PC-9 (cell line): ENCODE results near the gene CDKN3. TPM values are rescaled to one million over a fixed set of nuclear protein-coding genes. Genes with fewer than 3 reads are reported as not detected.
"Not testable (repeated sequence)": the region's sequence is repeated elsewhere in the genome, so short reads cannot be mapped to it uniquely, and the experiment has no call there.

Experiments
- BruUV-seq: library from RNA; stranded (reverse); fragments of 400-500 nt; replicated peaks from 2 replicates; lab custom pipeline; 2021; lab: Mats Ljungman, UMichigan
- CTCF ChIA-PET: fragments of 300-600 bp; sonication (Branson Sonifier 250); formaldehyde crosslinking; loops from one replicate; lab custom pipeline; 2022; ENCODE audit warnings: antibody characterized with exemption; lab: Charles Lee
- POLR2A ChIA-PET: fragments of 300-600 bp; sonication (Branson Sonifier 250); formaldehyde crosslinking; loops from one replicate; lab custom pipeline; 2022; ENCODE audit warnings: antibody characterized with exemption; ENCODE audit not compliant: unreplicated experiment; lab: Charles Lee
- DNase-seq, 2 experiments: peaks; one replicate each; pipeline versions ENCODE4 v3.0.0 to v3.0.0-alpha.2; 2015 to 2022; ENCODE audit warnings: mixed read lengths in 1 of 2
- H2AFZ ChIP-seq: fragments of 200-600 bp; sonication (generic); 2 replicates; pipeline ENCODE4 v1.8.1; 2017; ENCODE audit warnings: antibody characterized with exemption
- H3F3A ChIP-seq: fragments of 200-600 bp; sonication (generic); 2 replicates; pipeline ENCODE4 v1.8.1; 2017; ENCODE audit warnings: antibody characterized with exemption, mild to moderate bottlenecking, low read depth; ENCODE audit not compliant: insufficient read depth
- H3K27ac ChIP-seq: fragments of 200-600 bp; sonication (generic); 2 replicates; pipeline ENCODE4 v1.6.1; 2016; ENCODE audit warnings: mixed run types
- H3K27me3 ChIP-seq: fragments of 200-600 bp; sonication (generic); 2 replicates; pipeline ENCODE4 v1.6.1; 2016; ENCODE audit warnings: low read depth, mixed run types; ENCODE audit not compliant: insufficient read depth
- H3K36me3 ChIP-seq: fragments of 200-600 bp; sonication (generic); 2 replicates; pipeline ENCODE4 v1.6.1; 2016; ENCODE audit warnings: low read depth, mixed run types
- H3K4me1 ChIP-seq: fragments of 200-600 bp; sonication (generic); replicated peaks from 2 replicates; pipeline ENCODE4 v1.6.1; 2016; ENCODE audit warnings: mixed run types; ENCODE audit not compliant: insufficient read depth
- H3K4me2 ChIP-seq: fragments of 200-600 bp; sonication (generic); 2 replicates; pipeline ENCODE4 v1.6.1; 2017; ENCODE audit warnings: mixed run types
- H3K4me3 ChIP-seq: fragments of 200-600 bp; sonication (generic); 2 replicates; pipeline ENCODE4 v1.6.1; 2016; ENCODE audit warnings: mixed run types
- H3K79me2 ChIP-seq: fragments of 200-600 bp; sonication (generic); 2 replicates; pipeline ENCODE4 v1.6.1; 2017; ENCODE audit warnings: low read depth, mixed run types
- H3K9me2 ChIP-seq: fragments of 200-600 bp; sonication (generic); 2 replicates; pipeline ENCODE4 v1.8.1; 2017; ENCODE audit warnings: mild to moderate bottlenecking; ENCODE audit not compliant: insufficient read depth
- H3K9me3 ChIP-seq: fragments of 200-600 bp; sonication (generic); 2 replicates; pipeline ENCODE4 v1.8.1; 2016; ENCODE audit warnings: low read depth; ENCODE audit not compliant: insufficient read depth
- H4K20me1 ChIP-seq: fragments of 200-600 bp; sonication (generic); 2 replicates; pipeline ENCODE4 v1.8.1; 2017; ENCODE audit not compliant: insufficient read depth
- CTCF ChIP-seq: fragments of 200-600 bp; sonication (generic); conservative IDR thresholded peaks from 2 replicates; pipeline ENCODE4 v1.6.1; 2017; ENCODE audit warnings: mixed run types, antibody characterized with exemption, mild to moderate bottlenecking, moderate library complexity
- EZH2 ChIP-seq: fragments of 200-600 bp; sonication (generic); IDR thresholded peaks from 2 replicates; pipeline ENCODE4 v1.8.0; 2017; ENCODE audit warnings: antibody characterized with exemption, low read depth
- intact Hi-C: fragments of 100-400 bp; cut with micrococcal nuclease; formaldehyde crosslinking; loops from one replicate; pipeline ENCODE4 v1.10.0; 2022; ENCODE audit not compliant: unreplicated experiment
- total RNA-seq: library from RNA; stranded (reverse); gene quantifications from 2 replicates; pipeline ENCODE4 v1.2.3, GENCODE V29; 2021

The CDKN3 gene
- total RNA-seq, 1 experiment from 2014 or later: 105 TPM

- ChIA-PET CTCF (no interaction called here), POLR2A (no interaction called here)
- Histone ChIP-seq H3K4me3 (no peak overlapping the region), H3K4me2 (no peak overlapping the region), H3F3A (no peaks in the 10 kb centered on the region), H3K79me2 (no peaks in the 10 kb centered on the region), H2AFZ (no peak overlapping the region), H3K9me3 (no peaks in the 10 kb centered on the region), H3K36me3 (no peaks in the 10 kb centered on the region), H3K9me2 (no peaks in the 10 kb centered on the region), H3K27me3 (no peaks in the 10 kb centered on the region), H4K20me1 (no peaks in the 10 kb centered on the region), H3K4me1 (no peaks in the 10 kb centered on the region), H3K27ac (no peak overlapping the region)
- no TSS peak for BruUV-seq
- no peak for DNase-seq
- TF ChIP-seq CTCF: no peak
- no peak for TF ChIP-seq EZH2
- intact Hi-C loops: no loop called here
These were observed 9.5 kb upstream of the CDKN3 start for GRCh38 chr14:54387328-54387727.

- H3K36me3 ChIP-seq: no peaks in the 10 kb centered on the region
- POLR2A ChIA-PET: no interaction called here
- no peaks in the 10 kb centered on the region for H4K20me1 ChIP-seq
- H3K9me2 ChIP-seq: no peaks in the 10 kb centered on the region
- no peak for TF ChIP-seq CTCF
- TF ChIP-seq EZH2: no peak
- CTCF ChIA-PET: no interaction called here
- no peak for DNase-seq
- H3K79me2 ChIP-seq: peaks cover 4% of the 10 kb centered on the region
- BruUV-seq: no TSS peak
- H3K27ac ChIP-seq: no peak overlapping the region
- no peaks in the 10 kb centered on the region for H3K4me1 ChIP-seq
- no peaks in the 10 kb centered on the region for H3K9me3 ChIP-seq
- no peak overlapping the region for H2AFZ ChIP-seq
- H3F3A ChIP-seq: no peaks in the 10 kb centered on the region
- H3K4me2 ChIP-seq: no peak overlapping the region
- intact Hi-C loops: no loop called here
- H3K4me3 ChIP-seq: no peak overlapping the region
- H3K27me3 ChIP-seq: no peaks in the 10 kb centered on the region
These were observed 4.5 kb upstream of the CDKN3 start for GRCh38 chr14:54392131-54392859.

GRCh38 chr14:54392986-54393884, 3.6 kb upstream of the CDKN3 start:
- H2AFZ ChIP-seq, DNase-seq, H3K4me2 ChIP-seq, H3K4me3 ChIP-seq, H3K27ac ChIP-seq, CTCF ChIA-PET, H3F3A ChIP-seq, H3K9me2 ChIP-seq, intact Hi-C loops, H3K9me3 ChIP-seq, POLR2A ChIA-PET, H4K20me1 ChIP-seq, H3K36me3 ChIP-seq, BruUV-seq, H3K4me1 ChIP-seq, H3K27me3 ChIP-seq: not testable (repeated sequence)
- peaks cover 13% of the 10 kb centered on the region for H3K79me2 ChIP-seq
